Measurements from ENCODE around the gene MED13L. TPM values are rescaled to one million over a fixed set of nuclear protein-coding genes. Genes with fewer than 3 reads are reported as not detected.
A peak's percentile ranks its signal among the peaks of the same experiment; 100 is the strongest.

Gene MED13L
- total RNA-seq, 1 donor: 180 TPM

- TF ChIP-seq CTCF (IDR thresholded peaks at IDR 0.05; ENCODE audit: insufficient read depth, low read length): no peak
- no peak overlapping the region for H3K4me3 ChIP-seq (ENCODE audit: low read depth, low read length)
- no peak for DNase-seq (ENCODE audit: low read depth)
Observed at GRCh38 chr12:116314477-116314876, 37.0 kb upstream of the MED13L start.

- no peak for TF ChIP-seq CTCF (IDR thresholded peaks at IDR 0.05; ENCODE audit: insufficient read depth, low read length)
- H3K4me3 ChIP-seq (ENCODE audit: low read depth, low read length): no peak overlapping the region
- DNase-seq (ENCODE audit: low read depth): peak; percentile 55
Observed at GRCh38 chr12:116313194-116313927, 35.9 kb upstream of the MED13L start.

- H3K4me3 ChIP-seq (ENCODE audit: low read depth, low read length): no peak overlapping the region
- no peak for DNase-seq (ENCODE audit: low read depth)
- no peak for TF ChIP-seq CTCF (IDR thresholded peaks at IDR 0.05; ENCODE audit: insufficient read depth, low read length)
Observed at GRCh38 chr12:116310082-116310481, 32.6 kb upstream of the MED13L start.

GRCh38 chr12:116309343-116309742, 31.9 kb upstream of the MED13L start:
- no peak overlapping the region for H3K4me3 ChIP-seq (ENCODE audit: low read depth, low read length)
- no peak for DNase-seq (ENCODE audit: low read depth)
- TF ChIP-seq CTCF (IDR thresholded peaks at IDR 0.05; ENCODE audit: insufficient read depth, low read length): no peak

- DNase-seq (ENCODE audit: low read depth): no peak
- TF ChIP-seq CTCF (IDR thresholded peaks at IDR 0.05; ENCODE audit: insufficient read depth, low read length): no peak
- H3K4me3 ChIP-seq (ENCODE audit: low read depth, low read length): no peak overlapping the region
Observed at GRCh38 chr12:116308647-116309046, 31.2 kb upstream of the MED13L start.

GRCh38 chr12:116306968-116307367, 29.5 kb upstream of the MED13L start:
- H3K4me3 ChIP-seq (ENCODE audit: low read depth, low read length): no peak overlapping the region
- DNase-seq (ENCODE audit: low read depth): no peak
- TF ChIP-seq CTCF (IDR thresholded peaks at IDR 0.05; ENCODE audit: insufficient read depth, low read length): no peak

- DNase-seq (ENCODE audit: low read depth): no peak
- H3K4me3 ChIP-seq (ENCODE audit: low read depth, low read length): no peak overlapping the region
- no peak for TF ChIP-seq CTCF (IDR thresholded peaks at IDR 0.05; ENCODE audit: insufficient read depth, low read length)
Observed at GRCh38 chr12:116306506-116306905, 29.0 kb upstream of the MED13L start.

Measured in fibroblast of the aortic adventitia (primary cell).